NK-92 (cell line): Measurements from ENCODE around the gene UBE2G2.

ENCODE experiments used
- DNase-seq: peaks from one replicate; lab custom pipeline; 2025; ENCODE audit not compliant: unreplicated experiment; lab: John Stamatoyannopoulos, UW

The UBE2G2 gene, protein sequence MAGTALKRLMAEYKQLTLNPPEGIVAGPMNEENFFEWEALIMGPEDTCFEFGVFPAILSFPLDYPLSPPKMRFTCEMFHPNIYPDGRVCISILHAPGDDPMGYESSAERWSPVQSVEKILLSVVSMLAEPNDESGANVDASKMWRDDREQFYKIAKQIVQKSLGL

DNA sequence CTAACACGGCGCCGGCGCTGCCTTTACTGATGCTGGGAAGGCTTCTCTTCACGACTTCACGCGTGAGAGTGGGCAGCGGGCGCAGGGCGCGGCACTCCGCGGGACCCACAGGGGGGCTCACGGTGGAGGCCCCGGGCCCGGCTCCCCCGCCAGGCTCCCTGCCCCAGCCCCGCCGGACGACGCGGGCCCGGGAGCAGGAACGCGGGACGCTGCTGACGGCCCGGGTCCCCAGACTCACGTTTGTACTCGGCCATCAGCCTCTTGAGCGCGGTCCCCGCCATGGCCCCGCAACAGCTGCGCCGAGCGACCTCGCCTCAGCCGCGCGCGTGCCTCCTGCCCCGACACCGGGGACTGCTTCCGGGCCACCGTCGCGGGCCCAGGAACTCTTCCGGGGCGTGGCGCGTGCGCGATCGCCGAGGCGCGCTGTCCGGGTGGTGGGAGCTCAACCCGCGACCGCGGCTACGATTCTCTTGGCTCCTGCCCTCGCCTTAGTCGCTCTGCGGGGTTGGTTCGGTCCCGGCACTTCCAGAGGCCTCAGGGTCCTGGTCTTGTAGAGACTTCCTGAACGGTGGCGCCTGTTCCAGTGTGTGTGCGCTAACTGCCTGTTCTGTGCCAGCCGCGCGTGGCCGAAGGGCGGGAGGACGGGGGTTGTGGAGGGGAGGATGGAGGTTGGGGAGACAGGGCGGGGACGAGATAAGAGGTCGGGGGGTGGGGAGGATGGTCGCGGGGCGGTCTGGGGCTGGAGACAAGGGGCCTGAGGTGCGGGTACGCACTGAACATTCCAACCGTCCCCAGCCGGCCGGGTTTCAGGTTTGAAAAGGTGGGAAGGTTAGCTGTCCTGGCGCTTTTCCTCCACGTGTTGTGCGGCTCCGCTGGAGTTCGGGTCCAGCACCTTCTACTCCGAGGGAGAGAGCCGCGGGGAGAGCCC, at the start of gene UBE2G2:
Gene UBE2G2 (minus strand): TSS at position 353 of the 928 bp plus-strand sequence. CDS start 72 bp downstream, at position 281.
- peak; percentile 22 for DNase-seq

DNA sequence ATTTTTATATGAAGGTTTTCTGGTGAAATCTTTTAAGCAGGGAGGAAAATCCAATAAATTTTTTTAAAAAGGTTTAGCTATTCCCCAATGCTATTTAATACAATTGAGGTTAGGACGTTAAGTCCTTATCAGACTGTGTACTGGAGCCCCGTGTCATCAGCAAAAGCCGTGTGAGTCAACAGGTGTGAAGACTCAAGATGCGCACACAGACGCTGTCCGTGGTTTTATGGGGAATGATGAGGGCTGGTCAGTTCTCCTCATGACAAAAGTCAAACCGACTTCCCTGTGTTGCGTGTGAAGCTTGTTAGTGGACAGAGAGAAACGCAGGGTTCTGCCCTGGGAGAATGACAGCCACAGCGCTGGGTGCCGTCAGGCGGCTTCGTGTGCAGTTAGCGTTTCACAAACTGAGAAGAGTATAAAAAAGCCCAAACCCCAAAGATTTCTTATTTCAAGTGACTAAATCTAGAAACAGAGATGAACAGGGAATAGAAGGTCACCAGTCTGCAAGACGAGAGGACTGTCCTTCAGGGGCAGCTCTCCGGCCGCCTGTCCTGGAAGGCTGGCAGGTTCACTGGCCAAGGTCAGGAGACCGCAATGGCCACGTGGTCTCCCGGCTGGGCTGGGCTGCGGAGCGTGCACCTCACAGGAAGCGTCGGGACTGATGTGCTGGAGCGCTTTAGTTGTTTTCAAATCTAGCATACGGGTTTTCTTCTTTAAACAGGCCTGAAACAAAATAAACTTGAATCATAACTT, 49.5 kb upstream of the UBE2G2 start:
- DNase-seq = no peak

DNA sequence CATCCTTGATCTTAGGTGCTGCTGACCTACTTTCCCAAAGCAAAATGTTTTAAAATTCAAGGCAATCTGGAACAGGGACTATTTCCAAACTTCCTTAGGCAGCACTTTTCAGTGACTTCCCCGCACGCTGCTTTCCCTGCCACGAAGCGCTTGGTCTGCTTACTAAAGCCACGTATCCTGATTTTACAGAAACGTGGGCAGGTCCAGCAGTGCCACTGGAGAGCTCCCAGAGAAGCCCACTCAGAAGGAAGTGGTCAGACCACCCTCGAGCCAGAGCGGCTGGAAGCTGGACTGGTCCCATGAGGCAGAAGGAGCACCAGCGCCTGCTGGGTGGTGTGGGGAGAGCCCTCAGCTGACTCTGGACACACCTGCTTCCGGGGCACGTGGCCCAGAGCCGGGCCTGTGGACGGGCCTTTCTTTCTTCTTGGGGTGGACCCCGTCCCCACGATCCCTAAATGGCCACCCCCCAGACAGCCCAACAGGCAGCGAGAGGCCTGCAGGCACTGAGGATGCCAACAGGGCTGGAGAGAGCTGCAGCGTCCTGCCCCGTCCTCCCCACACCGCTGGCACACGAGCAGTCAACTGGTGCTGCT, 48.7 kb upstream of the UBE2G2 start:
- no peak for DNase-seq

DNA sequence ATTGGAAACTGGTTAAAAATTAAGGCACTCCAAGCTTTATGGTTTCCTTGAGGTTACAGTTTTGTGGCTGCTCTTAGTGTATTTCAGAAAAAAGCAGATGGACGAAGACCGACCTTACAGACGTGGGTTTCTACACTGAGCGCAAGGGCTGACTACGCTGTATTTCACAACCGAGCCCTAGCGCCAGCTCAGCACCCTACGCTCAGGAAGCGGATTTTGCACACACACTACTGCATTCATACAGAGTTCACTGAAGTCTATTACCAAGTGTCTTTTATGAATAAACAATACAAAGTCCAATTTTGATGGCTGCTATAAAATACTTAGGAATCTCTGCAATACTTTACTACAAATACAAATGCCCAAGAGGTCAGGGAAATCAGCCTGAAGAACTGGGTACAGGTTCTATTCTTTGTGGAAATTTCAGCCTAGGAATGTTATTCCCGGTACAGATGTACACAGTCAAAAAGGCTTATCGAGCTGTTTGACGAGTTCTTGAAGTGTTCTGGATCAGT, 48.1 kb upstream of the UBE2G2 start:
- no peak for DNase-seq

DNA sequence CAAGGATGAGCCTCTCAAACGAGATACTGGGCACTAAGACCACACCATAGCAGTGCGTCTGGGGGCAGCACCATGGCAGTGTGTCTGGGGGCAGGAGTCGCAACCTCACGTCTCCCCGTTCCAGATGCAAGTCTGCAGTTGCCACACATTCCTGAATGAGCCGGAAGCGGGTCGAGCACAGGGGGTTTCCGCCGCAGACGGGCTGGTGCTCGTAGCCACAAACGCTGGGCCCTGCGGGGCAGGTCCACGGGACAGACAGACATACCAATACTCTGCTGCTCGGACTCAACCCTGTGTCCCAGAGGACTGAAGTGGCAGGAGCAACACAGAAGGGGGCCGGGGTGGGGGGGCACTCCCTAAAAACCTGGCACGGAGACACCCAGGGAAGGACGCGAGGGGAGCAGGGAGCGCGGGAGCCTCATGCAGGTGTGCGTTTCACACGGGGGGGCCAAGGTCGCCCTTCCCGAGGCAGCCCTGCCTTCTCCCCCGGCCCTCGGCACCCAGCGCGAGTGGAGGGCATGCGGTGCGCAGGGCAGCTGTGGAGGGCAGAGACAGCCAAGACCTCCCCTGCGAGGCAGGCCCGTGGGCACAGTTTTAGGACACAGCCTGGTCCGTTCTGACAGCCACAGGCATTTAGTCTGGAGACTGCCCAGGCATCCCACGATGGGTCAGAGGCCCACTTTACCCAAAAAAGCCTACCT, 47.4 kb upstream of the UBE2G2 start:
- DNase-seq = no peak

DNA sequence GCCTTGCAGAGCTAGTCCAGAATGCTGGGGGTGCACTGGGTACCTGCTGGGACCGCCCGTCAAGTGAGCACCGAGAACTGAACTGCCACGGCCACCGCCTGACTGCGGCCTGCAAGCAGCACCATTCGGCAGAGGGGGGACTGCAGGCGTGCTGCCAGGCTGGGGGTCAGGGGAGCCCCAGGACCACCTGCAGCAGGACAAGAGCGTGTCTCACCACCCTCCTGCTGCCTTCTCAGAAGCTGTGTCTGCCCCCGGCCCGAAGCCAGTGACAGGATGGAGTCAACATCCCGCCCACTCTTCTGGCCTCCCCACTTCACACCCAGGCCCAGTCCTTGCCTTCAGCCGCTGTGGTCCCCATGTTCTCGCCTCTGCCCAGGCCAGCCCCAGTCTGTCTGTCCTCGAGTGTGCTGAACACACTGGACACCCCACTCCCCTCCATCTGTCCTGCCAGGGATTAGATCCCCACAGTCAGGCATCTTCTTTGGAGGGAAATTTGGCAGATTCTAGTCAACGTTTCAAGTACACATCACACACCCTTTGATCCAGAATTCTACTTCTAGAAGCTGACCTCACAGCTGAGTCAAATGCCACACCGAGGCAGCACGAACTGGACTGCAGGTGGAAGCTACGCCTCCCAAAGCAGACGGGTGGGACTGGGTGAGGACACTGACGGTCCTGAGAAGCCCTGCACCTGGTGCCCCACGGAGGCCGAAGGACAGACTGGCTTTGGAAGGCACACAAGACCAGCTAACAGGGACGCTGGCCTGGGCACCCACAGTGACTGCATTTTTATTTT, 45.8 kb upstream of the UBE2G2 start:
- DNase-seq = no peak

DNA sequence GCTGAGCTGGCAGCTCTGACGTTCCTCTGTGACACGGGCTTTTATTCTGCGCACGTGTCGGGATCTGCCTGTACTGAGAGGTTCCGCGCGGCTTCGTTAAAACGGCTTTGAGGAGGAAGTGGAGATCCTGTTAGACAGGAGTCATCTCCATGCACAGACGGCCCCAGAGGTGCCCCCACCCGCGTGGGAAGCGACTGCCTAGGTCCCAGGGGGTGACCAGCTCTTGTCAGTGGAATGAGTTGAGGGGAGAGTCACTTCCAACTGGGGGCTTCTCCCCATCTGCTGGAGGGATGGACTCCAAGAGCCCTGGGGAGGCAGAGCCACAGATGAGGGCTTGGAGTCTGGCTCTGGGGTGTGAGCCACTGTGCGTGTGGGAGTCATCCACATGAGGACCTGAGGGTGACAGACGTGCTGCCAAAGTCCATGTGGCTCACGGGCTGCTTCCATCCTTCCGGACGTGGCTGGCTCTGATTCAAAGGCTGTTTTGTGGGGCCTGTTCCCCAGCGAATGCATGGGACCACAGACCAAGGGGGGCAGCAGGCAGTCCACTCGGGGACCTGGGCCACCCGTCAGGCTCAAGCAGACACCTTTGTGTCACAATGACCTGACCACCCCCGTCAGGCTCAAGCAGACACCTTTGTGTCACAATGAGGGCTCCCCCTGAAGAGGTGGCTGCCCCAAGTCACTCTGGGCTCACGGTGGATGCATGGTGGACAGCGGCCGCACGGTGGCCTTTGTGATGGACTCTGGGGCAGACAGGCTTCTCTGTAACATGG, 45.1 kb upstream of the UBE2G2 start:
- no peak for DNase-seq

DNA sequence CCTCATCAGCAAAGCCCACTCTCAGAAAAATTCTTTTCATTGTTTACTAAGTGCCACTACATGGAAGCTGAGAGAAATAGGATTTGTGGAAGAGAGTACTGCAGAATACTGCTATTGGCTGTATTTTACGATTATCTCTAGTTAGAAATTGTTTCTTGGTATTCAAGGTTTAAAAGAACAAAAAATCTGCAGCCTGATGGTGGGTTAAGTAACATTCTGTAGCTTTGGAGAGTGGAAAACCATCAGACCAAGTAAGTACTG, 44.5 kb upstream of the UBE2G2 start:
- DNase-seq = no peak

DNA sequence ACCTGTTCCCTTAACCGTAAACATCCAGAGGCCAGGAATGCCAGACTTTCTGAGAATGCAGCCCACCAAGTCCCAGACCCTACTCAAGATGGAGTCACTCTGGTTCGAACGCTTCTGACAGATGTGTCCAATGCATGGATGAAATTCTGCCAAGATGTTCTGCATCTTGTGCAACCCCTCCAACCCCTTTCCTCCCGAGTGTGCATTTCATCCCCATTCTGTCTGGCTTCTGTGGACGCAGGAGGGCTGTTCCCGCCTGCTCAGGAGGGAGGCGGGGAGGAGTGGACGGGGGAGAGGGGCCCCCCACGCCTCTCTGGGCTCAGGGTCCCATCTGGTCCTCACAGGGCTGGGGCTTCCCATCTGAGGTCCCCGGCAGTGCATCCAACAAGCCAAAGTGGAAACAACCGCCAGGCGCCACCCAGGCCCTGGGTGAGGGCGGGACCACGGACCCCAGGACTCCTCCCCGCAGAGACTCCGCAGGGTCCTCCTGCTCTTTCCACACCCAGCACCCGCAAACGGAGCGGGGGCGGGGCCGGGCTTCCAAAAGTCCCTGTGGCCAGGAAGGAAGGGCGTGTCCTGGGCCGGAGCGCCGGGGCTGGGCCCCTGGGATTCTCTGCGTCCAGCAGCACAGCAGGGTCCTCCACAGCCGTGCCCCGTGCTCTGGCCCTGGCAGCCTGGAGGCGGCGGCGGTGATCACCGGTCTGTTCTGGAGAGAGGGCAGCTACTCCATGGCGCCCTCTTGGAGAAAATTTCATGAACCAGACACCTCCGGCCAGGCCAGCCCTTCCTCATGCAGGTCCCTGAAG, 44.0 kb upstream of the UBE2G2 start:
- no peak for DNase-seq

DNA sequence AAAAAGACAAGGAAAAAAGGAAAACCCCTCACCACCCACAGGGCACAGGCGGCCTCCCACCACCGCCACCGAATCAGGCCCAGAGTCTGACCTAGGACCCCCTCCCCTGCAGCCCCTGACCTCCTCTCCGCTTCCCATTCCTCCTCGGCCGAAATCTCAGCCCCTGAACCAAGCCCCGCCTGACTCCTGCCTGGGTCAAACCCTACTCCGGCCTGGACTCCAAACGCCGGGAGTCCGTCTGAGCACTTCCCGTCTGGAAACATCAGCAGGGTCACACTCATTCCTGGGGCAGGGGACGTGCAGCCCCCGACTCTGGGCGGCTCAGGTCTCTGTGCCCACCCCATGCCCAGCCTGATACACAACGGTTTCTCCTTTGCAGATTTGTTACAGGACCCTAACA, 42.6 kb upstream of the UBE2G2 start:
- DNase-seq = no peak

DNA sequence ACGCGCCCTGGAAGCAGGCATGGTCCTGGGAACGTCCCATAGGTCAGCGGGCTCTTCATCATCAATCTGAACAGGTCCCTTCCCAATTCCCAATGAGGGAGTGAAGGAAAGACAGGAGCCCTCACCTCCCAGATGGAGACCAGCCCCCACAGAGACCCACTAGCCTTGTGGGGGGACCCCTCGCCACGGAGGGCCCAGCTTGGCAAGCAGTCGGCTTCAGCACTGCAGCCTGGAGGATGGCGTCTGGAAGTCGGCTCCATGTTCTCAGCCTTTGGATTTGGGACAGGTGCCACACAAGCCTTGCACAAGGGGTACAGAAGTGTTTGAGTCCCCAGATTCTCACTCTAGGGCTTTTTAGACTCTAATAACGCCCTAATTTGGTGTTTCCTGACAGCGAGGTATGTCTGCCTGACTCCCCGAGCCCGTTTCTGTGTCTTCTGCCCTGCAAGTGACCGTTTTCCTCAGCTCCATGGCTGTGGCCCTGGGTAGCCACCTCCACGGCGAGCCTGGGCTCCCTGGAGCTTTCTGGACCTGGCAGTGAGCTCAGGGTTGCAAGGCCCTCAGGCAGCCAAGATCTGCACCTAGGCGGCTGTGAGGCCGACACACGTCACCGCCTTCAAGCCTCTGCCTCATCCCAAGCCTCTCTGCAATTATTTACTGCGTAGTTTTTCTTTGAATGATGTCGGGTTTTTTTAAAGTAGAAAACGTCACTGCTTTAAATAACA, 41.3 kb upstream of the UBE2G2 start:
- no peak for DNase-seq

DNA sequence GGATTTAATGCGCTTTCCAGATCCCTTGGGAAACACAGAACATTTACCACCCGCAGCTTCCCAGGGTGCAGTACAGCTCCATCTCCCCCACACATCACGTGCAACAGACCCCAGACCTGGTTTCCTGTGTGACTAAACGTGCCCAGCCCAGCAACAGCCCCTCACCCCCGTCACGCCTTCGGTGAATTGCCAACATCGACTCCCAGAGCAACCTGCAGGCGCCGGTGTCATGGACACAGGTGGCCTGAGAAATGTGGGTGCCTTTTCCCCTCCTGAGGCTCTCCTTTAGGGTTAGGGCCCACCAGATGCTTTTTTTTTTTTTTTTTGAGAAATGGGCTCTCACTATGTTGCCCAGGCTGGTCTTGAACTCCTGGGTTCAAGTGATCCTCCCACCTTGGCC, 40.5 kb upstream of the UBE2G2 start:
- DNase-seq = no peak

DNA sequence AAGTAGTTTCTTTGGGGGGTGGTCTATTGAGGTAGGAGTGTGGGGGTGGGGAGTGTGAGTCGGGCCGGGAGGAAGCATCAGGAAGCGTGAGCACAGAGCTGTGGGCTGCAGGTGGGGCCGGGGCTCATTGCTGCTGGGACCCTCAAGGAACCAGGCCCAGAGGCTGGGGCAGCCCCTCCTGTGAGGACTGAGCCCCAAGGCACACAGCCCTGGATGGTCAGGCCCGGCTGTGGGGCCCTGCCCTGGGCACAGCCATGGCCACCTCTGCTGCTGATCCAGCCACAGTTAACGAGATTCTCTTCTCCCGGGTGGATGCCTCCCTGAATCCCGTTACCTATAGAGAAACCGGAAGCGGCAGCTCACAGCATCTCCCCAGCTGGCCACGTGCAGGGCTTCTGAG, 39.2 kb upstream of the UBE2G2 start:
- no peak for DNase-seq

DNA sequence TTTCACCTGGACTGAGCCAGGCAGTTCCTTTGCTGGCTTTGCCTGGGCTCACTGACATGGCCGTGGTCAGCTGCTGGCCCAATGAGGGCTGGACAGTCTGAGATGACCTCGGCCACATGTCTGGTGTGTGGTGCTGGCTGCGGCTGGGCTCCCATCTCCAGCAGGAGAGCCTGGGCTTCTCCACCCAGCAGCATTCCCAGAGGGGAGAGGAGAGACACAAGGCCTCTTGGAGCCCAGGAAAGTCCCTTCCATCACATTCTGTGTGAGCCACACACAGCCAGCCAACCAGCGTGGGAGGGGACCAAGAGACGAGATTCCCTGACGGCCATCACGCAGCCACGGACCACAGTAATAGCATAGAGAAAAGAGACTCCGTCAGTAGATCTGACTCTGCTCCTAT, 37.3 kb upstream of the UBE2G2 start:
- DNase-seq = no peak

DNA sequence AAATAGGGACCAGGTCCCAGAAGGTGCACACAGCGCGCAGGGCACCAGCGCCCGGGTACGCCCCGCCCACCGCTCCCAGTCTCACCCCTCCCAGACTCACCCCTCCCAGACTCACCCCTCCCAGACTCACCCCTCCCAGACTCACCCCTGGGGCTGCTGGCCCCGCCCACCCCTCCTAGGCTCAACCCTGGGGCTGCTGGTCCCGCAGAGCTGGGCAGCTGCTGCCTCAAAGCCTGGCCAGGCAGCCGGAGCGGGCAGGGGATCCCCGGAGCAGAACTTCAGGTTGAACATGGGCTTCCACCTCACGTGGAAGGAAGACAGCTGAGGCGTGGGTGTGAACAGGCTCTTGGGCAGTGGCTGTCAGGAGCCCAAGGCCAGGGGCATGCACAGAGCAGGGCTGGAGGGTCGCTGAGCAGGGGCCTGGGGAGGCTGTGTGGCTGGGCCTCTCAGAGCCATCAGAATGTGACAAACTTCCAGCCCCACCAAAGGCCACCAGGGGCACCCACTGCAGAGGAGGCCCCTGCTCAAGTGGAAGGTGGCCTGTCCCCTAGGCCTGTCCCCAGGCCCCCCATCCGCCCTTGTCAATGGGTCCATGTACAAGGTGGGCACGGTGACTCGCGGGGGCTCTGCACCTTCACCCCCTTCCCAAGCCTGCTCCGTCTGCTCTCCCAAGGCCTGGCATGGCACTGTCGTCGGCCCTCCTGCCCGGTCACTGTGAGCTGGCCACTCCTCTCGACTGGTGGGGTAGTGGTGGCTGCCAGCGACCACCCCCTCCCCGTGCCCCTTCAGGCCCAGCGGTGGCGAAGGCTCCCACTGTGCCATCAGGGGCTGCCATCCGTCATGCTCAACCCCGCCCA, 36.6 kb upstream of the UBE2G2 start:
- DNase-seq = no peak

DNA sequence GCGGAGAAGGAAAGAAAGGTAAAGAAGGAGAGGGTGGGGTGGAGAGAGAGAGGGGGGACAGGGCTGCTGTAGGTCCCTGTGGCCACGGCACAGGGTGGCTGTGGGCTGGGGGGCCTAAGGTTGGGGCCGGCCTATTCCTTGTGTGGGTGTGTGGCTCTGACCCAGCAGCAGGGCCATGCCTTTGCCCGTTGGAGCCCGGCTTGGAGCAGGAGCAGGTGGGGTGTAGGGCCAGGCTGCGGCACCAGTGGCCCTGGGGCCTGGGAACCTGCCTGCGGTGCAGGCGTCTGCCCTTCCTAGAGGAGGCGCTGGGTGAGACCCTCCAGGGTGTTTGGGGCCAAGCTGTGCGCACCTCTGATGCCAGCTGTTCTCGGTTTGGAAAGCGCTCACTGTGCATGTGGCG, 35.9 kb upstream of the UBE2G2 start:
- no peak for DNase-seq
